Mucosa of gallbladder (tissue), 1 donor: Measurements from ENCODE around the gene PEX3. TPM values are rescaled to one million over a fixed set of nuclear protein-coding genes. Genes with fewer than 3 reads are reported as not detected.
"Not testable (repeated sequence)": the region's sequence is repeated elsewhere in the genome, so short reads cannot be mapped to it uniquely, and the experiment has no call there.

Experiments
- DNase-seq: peaks from one replicate; pipeline ENCODE4 v3.0.0-alpha.2; 2020; ENCODE audit warnings: low spot score
- total RNA-seq: library from RNA; stranded (reverse); gene quantifications from one replicate; pipeline ENCODE4 v1.2.1, GENCODE V29; 2021
- donor health status: DM: no; HTN: no; CAD: no.

The PEX3 gene
- total RNA-seq = 14.7 TPM

- DNase-seq = peak; percentile 93
Measured at GRCh38 chr6:143450453-143451371, at the start of gene PEX3, which contains the start of gene ADAT2. PEX3 (plus strand) TSS chr6:143450805; CDS start chr6:143451043, 238 bp downstream. ADAT2 (minus strand) TSS chr6:143450695; CDS start chr6:143450658, 37 bp downstream.

DNA sequence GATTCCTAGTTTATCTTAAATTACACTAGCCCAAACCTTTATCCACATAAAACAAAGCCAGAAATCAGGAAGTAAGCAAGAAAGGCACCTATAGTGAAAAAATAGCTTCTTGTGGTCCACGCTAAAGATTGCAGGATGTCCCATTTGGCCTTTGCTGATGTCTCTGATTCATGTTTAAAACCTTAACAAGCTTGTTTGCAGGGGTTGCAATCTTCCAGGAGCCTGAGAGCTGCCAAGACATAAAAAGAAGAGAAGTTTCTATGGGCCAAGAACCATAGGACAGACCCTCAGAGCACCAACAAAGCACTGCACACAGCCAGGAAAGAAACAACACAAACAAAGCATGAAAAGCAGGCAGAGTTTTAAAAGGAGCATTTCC lies 49.5 kb upstream of the PEX3 start:
- no peak for DNase-seq

GRCh38 chr6:143401636-143402370 lies 48.8 kb upstream of the PEX3 start:
- DNase-seq = no peak

- DNase-seq = no peak
Measured at GRCh38 chr6:143402721-143403336, 47.8 kb upstream of the PEX3 start.

GRCh38 chr6:143405373-143406154 lies 45.0 kb upstream of the PEX3 start:
- no peak for DNase-seq

GRCh38 chr6:143406673-143407072 lies 43.9 kb upstream of the PEX3 start:
- no peak for DNase-seq

- DNase-seq = no peak
Measured at GRCh38 chr6:143408151-143408786, 42.3 kb upstream of the PEX3 start.

DNA sequence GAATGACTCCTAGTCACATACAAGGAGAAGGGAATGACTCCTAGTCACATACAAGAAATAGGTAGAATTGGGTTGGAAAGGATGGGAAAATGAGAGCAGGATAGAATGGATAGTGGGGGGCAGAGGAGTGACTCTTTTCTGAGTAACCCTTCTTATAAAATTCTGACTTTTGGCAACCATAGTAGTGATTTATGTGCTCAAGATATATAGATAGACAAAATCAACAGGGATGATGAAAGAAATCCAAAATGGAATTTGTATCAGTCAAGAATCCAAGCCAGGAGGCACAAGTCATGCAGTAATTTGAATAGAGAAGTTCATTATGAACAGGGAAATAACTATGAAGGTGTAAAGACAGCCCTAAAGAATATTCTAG lies 41.8 kb upstream of the PEX3 start:
- DNase-seq = no peak

DNA sequence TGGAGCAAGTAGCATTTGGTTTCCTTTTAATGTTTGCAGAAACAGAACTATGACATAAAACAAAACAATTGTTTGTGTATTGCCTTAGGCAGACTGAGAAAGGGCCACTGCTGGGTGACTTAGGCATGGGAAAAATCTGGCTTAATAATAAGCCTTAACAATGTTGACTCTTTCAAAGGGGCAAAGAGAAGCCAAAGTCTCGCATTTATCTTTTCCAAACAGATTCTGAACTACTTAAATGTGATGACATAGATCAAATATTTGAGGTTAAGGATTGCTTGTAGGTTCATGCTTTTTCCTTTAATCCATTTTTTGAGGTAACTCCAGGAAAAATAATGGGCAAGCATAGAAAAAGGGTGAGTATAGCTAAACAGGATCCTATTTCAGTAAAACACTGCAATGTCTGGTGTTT lies 39.7 kb upstream of the PEX3 start:
- no peak for DNase-seq

DNA sequence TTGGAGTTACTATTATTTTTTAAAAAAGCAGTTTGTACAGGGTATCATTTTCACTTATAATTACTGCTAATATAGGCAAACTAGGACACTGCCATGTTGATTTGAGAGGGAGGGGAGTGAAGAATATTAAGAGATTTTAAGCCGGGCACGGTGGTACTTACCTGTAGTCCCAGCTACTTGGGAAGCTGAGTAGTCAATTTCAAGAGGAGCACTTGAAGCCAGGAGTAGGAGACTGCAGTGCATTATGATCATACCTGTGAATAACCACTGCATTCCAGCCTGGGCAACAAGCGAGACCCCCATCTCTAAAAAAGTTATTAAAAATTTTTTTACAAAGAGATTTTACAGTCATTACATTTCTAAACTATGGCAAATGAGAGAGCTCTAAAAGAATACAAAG lies 35.8 kb upstream of the PEX3 start:
- DNase-seq = no peak

DNA sequence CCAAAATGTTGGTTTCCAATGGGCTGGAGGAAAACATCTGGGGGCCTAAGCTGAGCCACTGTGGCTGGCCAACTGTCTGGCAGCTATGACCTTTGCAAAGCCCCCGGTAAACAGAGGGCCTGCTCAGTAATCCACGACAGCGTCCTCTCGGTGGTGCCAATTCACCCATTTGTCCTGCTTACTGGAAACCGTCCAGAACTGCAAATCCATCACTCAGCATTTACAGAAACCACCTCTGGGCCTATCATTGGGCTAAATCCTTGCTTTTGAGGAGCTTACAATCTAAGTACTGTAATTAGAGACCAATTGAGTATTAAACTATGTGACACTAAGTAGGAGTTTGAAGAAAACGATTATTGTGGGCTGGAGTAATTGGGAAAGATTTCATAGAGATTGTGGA lies 31.1 kb upstream of the PEX3 start:
- DNase-seq = no peak

- no peak for DNase-seq
Measured at GRCh38 chr6:143426026-143426425, 24.6 kb upstream of the PEX3 start.

DNA sequence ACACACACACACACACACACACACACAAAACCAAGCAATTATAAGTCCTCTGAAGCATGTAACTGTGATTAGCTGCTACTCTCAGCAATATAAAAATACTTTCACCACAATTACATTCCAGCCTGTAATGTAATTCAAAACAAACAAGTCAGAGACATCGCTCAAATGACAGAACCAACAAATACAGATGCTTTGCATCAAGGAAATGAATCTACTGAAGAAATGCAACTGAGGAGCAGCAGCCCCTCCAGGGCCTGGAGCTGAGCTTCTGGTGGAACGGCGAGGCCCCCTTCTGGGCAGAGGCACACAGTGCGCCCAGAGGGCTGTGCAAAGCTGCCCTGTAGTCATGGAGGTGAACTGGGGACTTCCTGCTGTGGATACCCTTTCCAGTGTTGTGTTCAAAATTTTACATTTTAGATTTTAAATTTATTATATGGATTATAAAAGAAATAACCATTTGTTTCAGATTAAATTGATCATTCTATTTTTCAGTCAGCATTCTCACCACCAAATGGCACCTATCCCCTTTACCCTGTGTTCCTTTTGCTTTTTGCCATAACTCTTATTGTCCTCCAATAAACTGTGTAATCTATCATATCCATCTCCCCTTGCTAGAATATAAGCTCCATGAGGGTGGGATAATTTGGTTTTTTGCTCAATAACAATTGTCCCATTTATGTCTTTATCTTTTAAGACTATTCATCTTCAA lies 23.3 kb upstream of the PEX3 start:
- peak; percentile 67 for DNase-seq

DNA sequence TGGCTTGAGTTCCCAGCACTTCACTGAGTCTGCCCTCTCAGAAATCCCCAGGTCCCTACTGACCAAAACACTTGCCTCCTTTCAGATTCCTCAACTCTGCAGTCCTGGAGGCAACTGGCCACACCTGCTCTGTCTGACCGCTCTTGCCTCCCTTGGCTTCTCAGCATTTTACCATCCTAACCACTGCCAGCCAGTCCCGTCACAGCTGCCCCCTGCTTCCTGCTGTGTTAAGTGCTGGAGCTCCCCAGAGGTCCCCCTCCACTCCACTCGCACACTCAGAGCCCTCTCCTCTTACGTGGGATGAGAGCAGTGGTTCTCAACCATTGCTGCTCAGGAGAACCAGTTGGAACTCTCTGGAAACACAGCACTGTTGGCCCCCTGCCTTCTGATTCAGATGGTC lies 20.6 kb upstream of the PEX3 start:
- no peak for DNase-seq

- DNase-seq = no peak
Measured at GRCh38 chr6:143431226-143431625, 19.4 kb upstream of the PEX3 start.

GRCh38 chr6:143432588-143432987 lies 18.0 kb upstream of the PEX3 start:
- DNase-seq = no peak

DNA sequence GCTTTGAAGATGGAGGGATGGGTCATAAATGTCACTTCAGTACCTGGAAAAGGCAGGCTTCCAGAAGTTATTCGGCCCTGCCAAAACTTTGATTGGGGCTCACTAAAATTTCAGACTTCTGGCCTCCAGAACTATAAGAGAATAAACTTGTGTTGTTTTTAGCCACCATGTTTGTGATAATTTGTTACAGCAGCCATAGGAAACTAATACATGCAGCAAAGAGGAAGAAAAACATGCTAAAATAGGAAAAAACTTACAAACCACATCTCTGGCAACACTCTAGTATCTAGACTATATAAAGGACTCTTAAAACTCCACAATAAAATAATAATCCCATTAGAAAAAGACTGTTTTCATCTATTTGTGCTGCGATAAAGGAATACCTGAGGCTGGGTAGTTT lies 9.6 kb upstream of the PEX3 start:
- no peak for DNase-seq

GRCh38 chr6:143441680-143442545 lies 8.7 kb upstream of the PEX3 start:
- no peak for DNase-seq

DNA sequence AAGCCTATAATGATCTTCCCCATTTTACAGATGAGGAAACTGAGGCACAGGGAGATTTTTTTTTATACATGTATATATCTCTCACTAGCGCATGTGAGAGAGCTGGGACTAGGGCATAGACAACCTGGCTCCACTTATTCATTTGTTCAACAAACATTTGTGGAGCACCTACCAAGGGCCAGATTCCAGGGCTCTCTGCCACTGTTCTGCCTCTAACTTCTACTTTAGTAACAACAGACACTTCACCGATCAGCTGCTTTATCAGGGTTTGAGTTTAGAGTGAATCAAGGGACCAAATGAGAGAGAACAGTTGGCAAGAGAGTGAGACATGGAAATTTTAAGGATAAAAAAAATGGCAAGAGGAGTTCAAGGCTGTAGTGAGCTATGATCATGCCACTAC lies 7.5 kb upstream of the PEX3 start:
- no peak for DNase-seq

GRCh38 chr6:143447865-143448264 lies 2.7 kb upstream of the PEX3 start:
- not testable (repeated sequence) for DNase-seq
